HepG2 (cell line): Measurements from ENCODE around the gene CALML6. TPM values are rescaled to one million over a fixed set of nuclear protein-coding genes. Genes with fewer than 3 reads are reported as not detected.

Source experiments
- ATAC-seq: fragments of 200-7000 bp; cut with Tn5 transposase; 3 replicates; pipeline ENCODE4 v1.9.1; 2020; ENCODE audit warnings: mild to moderate bottlenecking, moderate library complexity
- BruUV-seq: library from RNA; stranded (reverse); fragments of 400-500 nt; replicated peaks from 2 replicates; lab custom pipeline; 2021; lab: Mats Ljungman, UMichigan
- CTCF ChIA-PET: fragments of 300-600 bp; formaldehyde crosslinking; extraction: SDS; loops from one replicate; lab custom pipeline; 2021; ENCODE audit warnings: low total read pairs, inconsistent platforms, low intra/inter-chr PET ratio; lab: Yijun Ruan, JAX
- POLR2A ChIA-PET: fragments of 350-600 bp; sonication (Branson Sonifier 250); formaldehyde crosslinking; loops from one replicate; lab custom pipeline; 2020; ENCODE audit warnings: antibody characterized with exemption, inconsistent platforms; lab: Yijun Ruan, JAX
- DNase-seq: peaks from one replicate; pipeline ENCODE4 v3.0.0-alpha.2; 2015; ENCODE audit warnings: low spot score
- FAIRE-seq: peaks from 3 replicates; lab custom pipeline; 2011; peaks lifted over from hg19 to GRCh38; lab: Jason Lieb, UNC
- H2AFZ ChIP-seq: one replicate; pipeline ENCODE4 v1.6.1; 2011; ENCODE audit warnings: low read length, inconsistent platforms
- H3K27ac ChIP-seq: fragments of 300-600 bp; 3 replicates; pipeline ENCODE4 v1.8.0; 2011; ENCODE audit warnings: mixed run types, mild to moderate bottlenecking, mixed read lengths, low read length, inconsistent platforms; ENCODE audit not compliant: insufficient read depth; ENCODE audit errors: extremely low read length
- H3K27me3 ChIP-seq, 2 experiments: fragments of 200-600 bp in 1 of 2; 2 replicates in 1 of 2; 3 replicates in 1 of 2; pipeline versions ENCODE4 v1.6.0 to v1.8.0; 2011; ENCODE audit warnings: low read length in 2 of 2, mild to moderate bottlenecking in 2 of 2, moderate library complexity in 2 of 2, inconsistent platforms in 1 of 2; ENCODE audit not compliant: insufficient read depth in 2 of 2, control insufficient read depth in 1 of 2
- H3K36me3 ChIP-seq, 2 experiments: fragments of 200-600 bp in 1 of 2; replicated peaks in 1 of 2; 2 replicates in 1 of 2; 3 replicates in 1 of 2; pipeline versions ENCODE4 v1.5.1 to v1.8.0; 2011; ENCODE audit warnings: low read length in 2 of 2, inconsistent platforms in 1 of 2; ENCODE audit not compliant: insufficient read depth in 2 of 2, control insufficient read depth in 1 of 2
- H3K4me1 ChIP-seq: 2 replicates; pipeline ENCODE4 v1.5.1; 2012; ENCODE audit warnings: low read length, inconsistent platforms; ENCODE audit not compliant: insufficient read depth
- H3K4me2 ChIP-seq: 2 replicates; pipeline ENCODE4 v1.6.0; 2011; ENCODE audit warnings: low read depth, low read length, inconsistent platforms
- H3K4me3 ChIP-seq, 3 experiments: fragments of 200-600 bp in 1 of 3; sonication (generic), shearing (Covaris generic) in 1 of 3; replicated peaks in 1 of 3; 2 replicates each; pipeline ENCODE4 v1.5.1; 2011 to 2016; ENCODE audit warnings: low read length in 3 of 3, inconsistent platforms in 2 of 3, low read depth in 2 of 3, mild to moderate bottlenecking in 2 of 3, control low read depth in 1 of 3, mixed read lengths in 1 of 3; ENCODE audit not compliant: insufficient read depth in 1 of 3
- H3K79me2 ChIP-seq: one replicate; pipeline ENCODE4 v1.6.1; 2011; ENCODE audit warnings: low read length, inconsistent platforms; ENCODE audit not compliant: insufficient read depth
- H3K9ac ChIP-seq: 2 replicates; pipeline ENCODE4 v1.6.0; 2011; ENCODE audit warnings: mild to moderate bottlenecking, low read depth, low read length, inconsistent platforms; ENCODE audit not compliant: insufficient read depth
- H3K9me3 ChIP-seq: 2 replicates; pipeline ENCODE4 v1.5.1; 2012; ENCODE audit warnings: mild to moderate bottlenecking, low read length
- H4K20me1 ChIP-seq: 2 replicates; pipeline ENCODE4 v1.6.0; 2011; ENCODE audit warnings: inconsistent platforms, mild to moderate bottlenecking, low read length, moderate library complexity; ENCODE audit not compliant: insufficient read depth
- CCAR2 ChIP-seq: fragments of 200-400 bp; formaldehyde crosslinking; optimal IDR thresholded peaks from 2 replicates; pipeline ENCODE3; 2018; ENCODE audit warnings: low read depth, mild to moderate bottlenecking, low read length, moderate library complexity
- CHD4 ChIP-seq: fragments of 200-600 bp; sonication (generic); IDR thresholded peaks from 2 replicates; pipeline ENCODE4 v1.7.0; 2017; ENCODE audit warnings: mild to moderate bottlenecking, low read length, borderline replicate concordance
- CREM ChIP-seq, 2 experiments: sonication (generic) in 1 of 2; formaldehyde crosslinking in 1 of 2; IDR thresholded peaks; 2 replicates each; pipeline versions ENCODE4 v1.4.0 to v1.6.1; 2016 to 2020; ENCODE audit warnings: antibody characterized with exemption in 1 of 2, mild to moderate bottlenecking in 1 of 2, missing genetic modification reagents in 1 of 2
- CTCF ChIP-seq: sonication (generic); formaldehyde crosslinking; IDR thresholded peaks from 2 replicates; pipeline ENCODE4 v1.5.0; 2020; ENCODE audit warnings: mild to moderate bottlenecking, missing genetic modification reagents, moderate library complexity
- MTERF4 ChIP-seq: sonication (generic); formaldehyde crosslinking; IDR thresholded peaks from 2 replicates; pipeline ENCODE4 v1.8.0; 2023; ENCODE audit warnings: mild to moderate bottlenecking, missing genetic modification reagents
- PLRG1 ChIP-seq: fragments of 450-650 bp; conservative IDR thresholded peaks from 2 replicates; pipeline ENCODE4 v1.6.1; 2016
- RNF2 ChIP-seq: fragments of 450-650 bp; conservative IDR thresholded peaks from 2 replicates; pipeline ENCODE4 v1.6.1; 2016; ENCODE audit warnings: low read depth
- TARDBP ChIP-seq: sonication (generic); formaldehyde crosslinking; IDR thresholded peaks from 2 replicates; pipeline ENCODE4 v1.8.0; 2022; ENCODE audit warnings: mild to moderate bottlenecking, missing genetic modification reagents
- TRIM22 ChIP-seq: fragments of 450-650 bp; IDR thresholded peaks from 2 replicates; pipeline ENCODE4 v1.6.1; 2017
- WGBS: methylation state at CpG from one replicate; pipeline ENCODE4 v1.1.6; 2017; ENCODE audit warnings: low lambda C conversion rate; 5-methylcytosine and 5-hydroxymethylcytosine counted together
- in situ Hi-C: cut with HindIII; loops from 2 replicates; pipeline ENCODE4 v1.10.0; 2017; ENCODE audit warnings: low pct_unique_long_range_greater_than_20kb; ENCODE audit not compliant: extremely low pct_ligation_motif_present
- intact Hi-C: fragments of 100-400 bp; cut with micrococcal nuclease; formaldehyde crosslinking; loops from one replicate; pipeline ENCODE4 v1.10.0; 2022; ENCODE audit not compliant: unreplicated experiment
- polyA plus RNA-seq, 8 experiments: library from polyadenylated mRNA; depleted of rRNA in 3 of 8; stranded (reverse) in 7 of 8; unstranded in 1 of 8; fragments of >200 nt; fragmentation: Illumina TruSeq in 4 of 8; extraction: Trizol in 4 of 8; gene quantifications; 2 replicates each; pipeline versions ENCODE4 v1.2.1 to v1.2.3, GENCODE V29; 2011 to 2016; ENCODE audit warnings: low read depth in 4 of 8, missing spikeins in 1 of 8, mixed read lengths in 1 of 8; ENCODE audit not compliant: insufficient read depth in 1 of 8
- total RNA-seq, 5 experiments: library from RNA; depleted of rRNA; stranded (reverse); fragments of >200 nt; fragmentation: Illumina TruSeq; extraction: Trizol; gene quantifications; 2 replicates each; pipeline ENCODE4 v1.2.3, GENCODE V29; 2016; ENCODE audit warnings: low read depth in 1 of 5
- TF ChIP-seq, protein P1 (sequence below): sonication (generic); formaldehyde crosslinking; IDR thresholded peaks from 2 replicates; pipeline ENCODE4 v1.8.0; 2022; ENCODE audit warnings: mild to moderate bottlenecking, missing genetic modification reagents; ENCODE audit not compliant: insufficient replicate concordance
- TF ChIP-seq, protein P2 (sequence below): sonication (generic); formaldehyde crosslinking; IDR thresholded peaks from 2 replicates; pipeline ENCODE4 v1.4.0; 2020; ENCODE audit warnings: missing genetic modification reagents, mild to moderate bottlenecking, borderline replicate concordance

CALML6 gene
- total and polyA plus RNA-seq, 2 of the 13 experiments (the other 11 are each of a cell fraction or from before 2014, with no cell fraction given) = 0.11 to 0.12 TPM

DNA sequence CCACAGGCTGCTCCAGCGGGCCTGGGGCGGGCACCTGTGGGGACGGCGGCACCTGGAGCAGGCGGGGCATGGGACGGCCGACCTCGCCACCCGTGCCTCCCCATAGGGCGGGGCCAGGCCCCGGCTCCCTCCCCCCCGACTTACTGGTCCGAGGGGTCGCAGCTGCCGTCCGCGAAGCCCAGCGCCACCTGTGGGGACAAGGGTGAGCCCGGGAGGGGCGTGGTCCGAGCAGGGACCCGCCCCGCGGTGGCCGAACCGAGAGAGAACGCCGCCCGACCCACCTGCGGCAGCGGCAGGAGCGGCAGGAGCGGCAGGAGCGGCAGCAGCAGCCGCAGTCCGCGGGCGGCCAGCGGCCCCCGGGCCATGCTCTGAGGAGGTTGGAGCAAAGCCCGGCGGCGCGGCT, 3.8 kb downstream of the CALML6 start, which contains the start of gene TMEM52 (continued):
- TF ChIP-seq MTERF4 (peak; percentile 83; the same call in 1 of the 2 replicates), CTCF (peak; percentile 58), RNF2 (peak; percentile 55)

GRCh38 chr1:1919304-1920056, 4.4 kb downstream of the CALML6 start:
- no peaks in the 10 kb centered on the region for H3K36me3 ChIP-seq
- CTCF ChIA-PET = no interaction called here
- WGBS = under 1% methylated on average over 30 of the region's 62 CpGs
- POLR2A ChIA-PET = interaction anchor here (0.6 to 1.5 kb wide), 6 partner anchors 11 to 142 kb away, joined by 3 to 10 read pairs (median 4); no protein-coding TSS in a partner anchor
- peaks cover 65% of the 10 kb centered on the region for H3K4me1 ChIP-seq
- FAIRE-seq = peak; percentile 96
- BruUV-seq = no TSS peak
- no peaks in the 10 kb centered on the region for H4K20me1 ChIP-seq
- H3K27me3 ChIP-seq = peaks cover 6 to 10% of the 10 kb centered on the region in 2 experiments; a peak in 4 of 5 replicates
- intact Hi-C loops = no loop called here
- no peaks in the 10 kb centered on the region for H3K79me2 ChIP-seq
- peak overlapping the region; percentile 49 to 75 (median 59); a peak in 5 of 6 replicates for H3K4me3 ChIP-seq
- in situ Hi-C loops = no loop called here
- peak; percentile 65 for ATAC-seq
- peak; percentile 96 for DNase-seq
- peak overlapping the region; percentile 90 for H3K4me2 ChIP-seq
- H3K9ac ChIP-seq = peak overlapping the region; percentile 64
- peak overlapping the region; percentile 70 for H3K27ac ChIP-seq
- no peak overlapping the region for H2AFZ ChIP-seq
- H3K9me3 ChIP-seq = no peaks in the 10 kb centered on the region
- TF ChIP-seq PLRG1 = no peak
- TF ChIP-seq CREM (IDR thresholded peaks at IDR 0.05) = peak; percentile 23
- TF ChIP-seq CREM (CRISPR knock-in tag; IDR thresholded peaks at IDR 0.05) = no peak
- no peak for TF ChIP-seq CHD4
- TF ChIP-seq, protein P1, sequence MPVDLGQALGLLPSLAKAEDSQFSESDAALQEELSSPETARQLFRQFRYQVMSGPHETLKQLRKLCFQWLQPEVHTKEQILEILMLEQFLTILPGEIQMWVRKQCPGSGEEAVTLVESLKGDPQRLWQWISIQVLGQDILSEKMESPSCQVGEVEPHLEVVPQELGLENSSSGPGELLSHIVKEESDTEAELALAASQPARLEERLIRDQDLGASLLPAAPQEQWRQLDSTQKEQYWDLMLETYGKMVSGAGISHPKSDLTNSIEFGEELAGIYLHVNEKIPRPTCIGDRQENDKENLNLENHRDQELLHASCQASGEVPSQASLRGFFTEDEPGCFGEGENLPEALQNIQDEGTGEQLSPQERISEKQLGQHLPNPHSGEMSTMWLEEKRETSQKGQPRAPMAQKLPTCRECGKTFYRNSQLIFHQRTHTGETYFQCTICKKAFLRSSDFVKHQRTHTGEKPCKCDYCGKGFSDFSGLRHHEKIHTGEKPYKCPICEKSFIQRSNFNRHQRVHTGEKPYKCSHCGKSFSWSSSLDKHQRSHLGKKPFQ (CRISPR knock-in tag) = peak; percentile 30
- TF ChIP-seq TARDBP = peak; percentile 45; the same call in 1 of the 2 replicates
- no peak for TF ChIP-seq CCAR2
- TF ChIP-seq TRIM22 = no peak
- TF ChIP-seq, protein P2, sequence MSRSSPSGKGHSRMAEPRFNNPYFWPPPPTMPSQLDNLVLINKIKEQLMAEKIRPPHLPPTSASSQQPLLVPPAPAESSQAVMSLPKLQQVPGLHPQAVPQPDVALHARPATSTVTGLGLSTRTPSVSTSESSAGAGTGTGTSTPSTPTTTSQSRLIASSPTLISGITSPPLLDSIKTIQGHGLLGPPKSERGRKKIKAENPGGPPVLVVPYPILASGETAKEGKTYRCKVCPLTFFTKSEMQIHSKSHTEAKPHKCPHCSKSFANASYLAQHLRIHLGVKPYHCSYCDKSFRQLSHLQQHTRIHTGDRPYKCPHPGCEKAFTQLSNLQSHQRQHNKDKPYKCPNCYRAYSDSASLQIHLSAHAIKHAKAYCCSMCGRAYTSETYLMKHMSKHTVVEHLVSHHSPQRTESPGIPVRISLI (CRISPR knock-in tag) = no peak
